NCI-H69 (cell line): ENCODE data around the gene PRCP.

Experiments used
- DNase-seq: peaks from one replicate; lab custom pipeline; 2025; lab: John Stamatoyannopoulos, UW

PRCP gene

DNA sequence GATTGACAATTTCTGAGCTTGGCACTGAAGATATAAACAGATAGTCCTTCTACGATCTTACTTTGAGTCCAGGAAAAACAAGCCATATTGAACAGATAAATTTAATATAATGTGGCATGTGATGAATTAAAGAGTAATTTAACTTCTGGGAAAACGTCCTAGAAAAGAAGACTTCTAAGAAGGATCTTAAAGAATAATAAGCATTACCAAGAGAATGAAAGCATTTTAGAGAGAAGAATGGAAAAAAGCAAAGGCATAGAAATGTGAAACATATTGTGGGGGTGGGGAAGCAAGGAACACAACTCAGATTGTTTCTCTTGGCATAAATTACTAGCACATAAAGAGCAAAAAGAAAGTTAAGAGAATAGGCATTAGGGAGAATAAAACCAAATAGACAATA is 6.7 kb upstream of the PRCP start:
- DNase-seq, result no peak

DNA sequence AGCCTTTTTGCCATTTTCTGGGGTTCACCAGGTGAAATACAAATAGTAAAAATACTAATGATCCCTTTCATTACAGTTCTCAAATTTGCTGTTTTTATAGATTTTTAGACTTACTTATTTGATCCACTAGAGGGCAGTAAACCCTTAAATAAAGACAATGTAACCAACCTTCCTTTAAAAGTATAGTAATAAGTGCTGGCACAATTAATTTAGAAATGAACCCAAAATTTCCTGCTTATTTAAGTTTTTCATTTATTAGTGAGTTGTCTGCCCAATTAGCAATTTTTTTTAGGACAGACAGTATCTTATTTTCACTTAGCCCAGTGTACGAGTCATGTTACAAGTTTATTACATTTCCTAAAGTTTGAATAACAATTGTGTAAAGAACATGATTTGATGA is 6.0 kb upstream of the PRCP start:
- DNase-seq, result peak; percentile 79

GRCh38 chr11:82903843-82904586 is 3.8 kb upstream of the PRCP start:
- no peak for DNase-seq

GRCh38 chr11:82902880-82903279 is 2.6 kb upstream of the PRCP start:
- no peak for DNase-seq

DNA sequence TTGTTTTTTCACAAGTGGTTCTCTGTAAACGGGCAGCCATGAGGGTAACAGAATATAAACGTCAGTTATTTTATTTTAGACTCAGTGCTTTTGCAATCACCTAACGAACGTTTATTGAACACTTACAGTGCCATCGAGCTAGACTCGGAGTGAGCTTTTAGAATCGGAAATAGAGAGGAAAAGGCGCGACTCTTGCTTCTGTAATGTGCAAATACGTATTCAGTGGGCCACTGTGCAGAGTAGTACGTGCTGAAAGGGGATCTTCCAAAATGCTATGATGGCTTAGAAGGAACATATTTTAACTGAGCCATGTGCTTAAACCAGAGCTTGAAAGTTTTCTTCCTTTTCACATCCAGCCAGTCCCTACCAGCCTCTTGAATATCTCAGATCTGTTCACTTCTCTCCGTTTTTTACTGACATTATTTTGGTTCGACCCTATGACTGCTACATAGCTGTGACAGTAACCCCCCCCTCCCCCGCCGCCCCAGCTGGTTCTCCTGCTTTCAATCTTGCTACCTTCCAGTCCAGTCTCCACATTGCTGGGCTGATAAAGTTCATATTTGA is 1.8 kb upstream of the PRCP start:
- DNase-seq, result peak; percentile 47

GRCh38 chr11:82901165-82901921 is 1.1 kb upstream of the PRCP start, which contains the start of gene DDIAS:
Gene DDIAS (plus strand): TSS chr11:82901736. CDS start chr11:82914739, 13,003 bp downstream.
- DNase-seq, result peak; percentile 100

- DNase-seq, result peak; percentile 51
Observed at GRCh38 chr11:82899957-82900276, 313 bp downstream of the PRCP start.

GRCh38 chr11:82899186-82899820 is 927 bp downstream of the PRCP start:
- DNase-seq, result peak; percentile 30

GRCh38 chr11:82898241-82898640 is 2.0 kb downstream of the PRCP start:
- DNase-seq, result no peak

DNA sequence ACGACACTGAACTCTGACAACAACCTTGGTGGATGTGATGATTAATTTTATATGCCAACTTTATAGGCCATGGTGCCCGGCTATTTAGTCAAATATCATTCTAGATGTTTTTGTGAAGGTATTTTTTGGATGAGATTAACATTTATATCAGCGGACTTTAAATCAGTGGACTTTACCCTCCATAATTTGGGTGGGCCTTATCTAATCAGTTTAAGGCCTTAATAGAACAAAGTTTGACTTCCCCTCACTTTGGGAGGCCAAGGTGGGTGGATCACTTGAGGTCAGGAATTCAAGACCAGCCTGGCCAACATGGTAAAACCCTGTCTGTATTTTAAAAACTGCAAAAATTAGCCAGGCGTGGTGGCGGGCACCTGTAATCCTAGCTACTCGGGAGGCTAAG is 4.0 kb downstream of the PRCP start:
- DNase-seq, result no peak

GRCh38 chr11:82895437-82896091 is 4.7 kb downstream of the PRCP start:
- peak; percentile 14 for DNase-seq

- no peak for DNase-seq
Observed at GRCh38 chr11:82892611-82893169, 7.5 kb downstream of the PRCP start.

DNA sequence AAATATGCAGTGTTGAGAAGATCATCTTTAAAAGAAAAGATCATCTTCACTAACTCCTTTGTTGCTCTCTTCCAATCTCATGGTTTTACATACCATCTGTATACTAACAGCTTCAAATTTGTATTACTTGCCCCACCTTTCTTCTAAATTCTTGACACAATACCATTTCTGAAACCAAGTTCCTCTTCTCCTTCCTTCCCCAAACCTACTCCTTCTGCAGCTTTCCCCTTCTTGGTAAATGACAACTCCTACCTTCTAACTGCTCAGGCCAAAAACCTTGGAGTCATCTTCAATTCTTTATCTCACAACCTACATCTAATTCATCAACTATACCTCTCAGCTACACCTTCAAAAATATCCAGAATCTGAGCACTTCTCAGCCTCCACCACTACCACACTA is 9.3 kb downstream of the PRCP start:
- no peak for DNase-seq

DNA sequence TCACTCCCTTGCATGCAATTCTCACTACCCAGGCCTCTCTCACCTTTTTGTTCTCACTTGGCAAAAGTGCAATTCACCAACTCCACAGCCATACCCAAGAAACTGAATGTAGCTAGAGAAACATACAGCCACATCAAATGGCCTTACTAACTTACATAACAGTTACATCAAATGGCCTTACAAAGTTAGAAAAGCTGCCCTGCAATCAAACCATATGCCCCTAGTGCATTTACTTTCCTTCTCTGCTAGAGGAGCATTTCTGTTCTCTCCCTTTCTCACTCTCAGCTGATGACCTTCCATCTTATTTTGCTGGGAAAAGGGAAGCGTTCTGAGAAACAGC is 10.3 kb downstream of the PRCP start:
- no peak for DNase-seq

DNA sequence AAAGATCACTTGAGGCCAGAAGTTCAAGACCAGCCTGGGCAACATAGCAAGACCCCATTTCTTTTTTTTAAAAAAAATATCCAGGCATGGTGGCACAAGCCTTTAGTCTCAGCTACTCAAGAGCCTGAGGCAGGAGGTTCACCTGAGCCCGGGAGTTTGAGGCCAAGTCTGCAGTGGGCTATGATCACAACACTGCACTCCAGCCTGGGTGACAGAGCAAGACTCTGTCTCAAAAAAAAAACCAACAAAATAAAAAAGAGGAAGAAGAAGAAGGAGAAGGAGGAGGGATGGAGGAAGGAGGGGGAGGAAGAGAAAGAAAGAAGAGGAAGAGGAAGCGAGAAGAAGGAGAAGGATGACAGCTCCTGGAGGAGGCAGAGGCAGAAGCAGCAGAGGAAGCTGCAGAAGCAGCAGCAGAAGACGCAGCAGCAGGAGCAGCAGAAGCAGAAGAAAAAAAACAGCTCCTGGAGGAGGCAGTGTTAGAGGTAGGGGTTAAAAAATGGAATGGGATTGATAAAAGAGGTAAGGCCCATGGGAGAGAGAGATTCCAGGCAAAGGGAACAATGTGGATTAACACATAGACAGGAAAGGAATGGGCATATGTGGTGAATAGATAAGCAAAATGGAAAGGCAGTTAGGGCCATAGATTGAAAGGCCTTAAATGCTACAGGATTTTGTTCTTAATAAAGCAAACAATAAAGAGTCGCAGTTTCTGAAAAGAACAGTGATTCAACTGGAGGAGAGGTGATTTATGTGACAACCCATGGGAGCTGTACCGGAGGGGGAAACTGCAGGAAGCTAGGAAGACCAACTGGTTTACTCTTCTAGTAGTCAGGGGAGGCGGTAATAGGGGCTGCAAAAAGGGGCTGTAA is 10.9 kb downstream of the PRCP start:
- peak; percentile 32 for DNase-seq

- no peak for DNase-seq
Observed at GRCh38 chr11:82883853-82884252, 16.4 kb downstream of the PRCP start.

GRCh38 chr11:82874646-82875523 is 25.3 kb downstream of the PRCP start:
- peak; percentile 34 for DNase-seq

DNA sequence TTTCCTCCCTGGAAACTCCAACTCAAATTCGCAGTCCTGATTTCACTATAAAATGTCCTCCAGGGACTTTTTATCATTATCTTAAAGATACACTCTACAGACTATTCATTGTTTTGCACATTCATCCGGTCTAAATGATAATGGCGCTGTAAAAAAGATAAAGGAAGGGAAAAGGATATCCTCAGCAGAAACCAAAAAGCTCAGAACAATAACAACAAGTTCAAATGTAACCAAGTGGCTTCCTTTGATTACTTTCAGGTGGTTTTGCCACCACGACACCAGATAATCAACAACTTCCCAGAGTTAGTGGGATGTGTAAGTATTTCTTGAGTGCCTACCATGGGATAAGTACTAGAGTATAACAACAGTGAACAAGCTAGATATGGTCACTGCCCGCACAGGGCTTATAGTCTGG is 26.3 kb downstream of the PRCP start:
- DNase-seq, result no peak

GRCh38 chr11:82872377-82873150 is 27.7 kb downstream of the PRCP start:
- DNase-seq, result no peak
